ENCODE data around the gene LAPTM5. TPM values are rescaled to one million over a fixed set of nuclear protein-coding genes. Genes with fewer than 3 reads are reported as not detected.

The LAPTM5 gene
- total and polyA plus RNA-seq, 2 of the 8 experiments (the other 6 are each of a cell fraction or from before 2014, with no cell fraction given), result 0.37 to 1.4 TPM

GRCh38 chr1:30798389-30799232 lies 41.0 kb upstream of the LAPTM5 start:
- H3K9me3 ChIP-seq (ENCODE audit: insufficient read depth in 2 of 2, low read depth in 1 of 2, low read length in 1 of 2), result no peaks in the 10 kb centered on the region
- no peak overlapping the region for H3K4me2 ChIP-seq (ENCODE audit: insufficient read depth in 1 of 2, low read depth in 2 of 2, low read length in 2 of 2)
- no peak for FAIRE-seq
- H2AK5ac ChIP-seq (ENCODE audit: low read depth, low read length), result no peak overlapping the region
- peak overlapping the region; percentile 27; the same call in 1 of the 2 replicates for H2BK12ac ChIP-seq (ENCODE audit: low read depth, low read length)
- no peak overlapping the region for H4K91ac ChIP-seq (replicated peaks; ENCODE audit: insufficient read length, low read length)
- H2BK5ac ChIP-seq (ENCODE audit: low read depth, low read length), result no peak overlapping the region
- ChIA-PET CTCF (ENCODE audit: partially characterized antibody) (interaction anchor here (0.8 to 38.1 kb wide), 7 partner anchors 4 to 123 kb away, joined by 3 to 1519 read pairs (median 164); partner anchors contain the start of gene SDC3), POLR2A (ENCODE audit: partially characterized antibody) (interaction anchor here (0.8 kb wide), 1 partner anchor 111 kb away, joined by 4 read pairs; no protein-coding TSS in a partner anchor)
- H2BK15ac ChIP-seq (ENCODE audit: low read length), result no peak overlapping the region; the same call in 1 of the 2 replicates
- no peak overlapping the region for H2BK20ac ChIP-seq (ENCODE audit: low read length)
- H3K4ac ChIP-seq (replicated peaks; ENCODE audit: insufficient read length, low read depth, low read length), result no peak overlapping the region
- no peak overlapping the region for H2BK120ac ChIP-seq (replicated peaks; ENCODE audit: low read depth, low read length)
- no peaks in the 10 kb centered on the region for H3K79me2 ChIP-seq (ENCODE audit: control insufficient read depth in 1 of 2, insufficient read depth in 2 of 2, low read length in 2 of 2)
- H4K8ac ChIP-seq (ENCODE audit: extremely low read depth, insufficient read depth, low read length), result no peak overlapping the region
- no peak overlapping the region for H3K23ac ChIP-seq (ENCODE audit: insufficient read length)
- no peak overlapping the region for H3K9ac ChIP-seq (replicated peaks in 1 of 4; ENCODE audit: extremely low read depth in 1 of 4, low read depth in 3 of 4, low read length in 3 of 4)
- H3K56ac ChIP-seq (replicated peaks; ENCODE audit: insufficient read length, low read depth, low read length), result no peak overlapping the region
- H3K18ac ChIP-seq (ENCODE audit: extremely low read depth, low read length), result no peak overlapping the region
- H2AFZ ChIP-seq (ENCODE audit: low read length), result no peak overlapping the region
- peaks cover 0 to 9% (median 1%) of the 10 kb centered on the region in 4 experiments; a peak in 5 of 7 replicates for H3K4me1 ChIP-seq (replicated peaks in 1 of 4; ENCODE audit: control insufficient read depth in 3 of 4, insufficient read depth in 4 of 4, low read length in 3 of 4)
- H3K27me3 ChIP-seq (replicated peaks in 1 of 4; ENCODE audit: control insufficient read depth in 3 of 4, extremely low read depth in 1 of 4, insufficient read depth in 3 of 4, low read length in 3 of 4), result peaks cover 0 to 6% (median 2%) of the 10 kb centered on the region in 4 experiments; a peak in 2 of 7 replicates
- no peaks in the 10 kb centered on the region for H3K79me1 ChIP-seq (ENCODE audit: low read depth, low read length)
- no peak overlapping the region for H3K4me3 ChIP-seq (ENCODE audit: extremely low read depth in 1 of 4, insufficient read depth in 2 of 4, low read depth in 3 of 4, low read length in 4 of 4)
- H3K23me2 ChIP-seq (ENCODE audit: low read depth, low read length), result no peaks in the 10 kb centered on the region; the same call in 1 of the 2 replicates
- H4K5ac ChIP-seq (ENCODE audit: insufficient read length, low read depth, low read length), result no peak overlapping the region
- H3K27ac ChIP-seq (ENCODE audit: low read depth, low read length), result no peak overlapping the region
- no peaks in the 10 kb centered on the region for H3K36me3 ChIP-seq (ENCODE audit: control insufficient read depth in 2 of 4, insufficient read depth in 4 of 4, low read length in 3 of 4)
- WGBS, 2 experiments (ENCODE audit: extremely low coverage in 1 of 2, insufficient coverage in 1 of 2, insufficient read length in 1 of 2, insufficient replicate concordance in 2 of 2, low coverage in 1 of 2, low lambda C conversion rate in 2 of 2, missing lambda C conversion rate in 1 of 2), result 90% methylated on average over 9 of the region's 9 CpGs; no CpG with 5 or more reads in 1 of the 2 experiments
- H4K20me1 ChIP-seq (replicated peaks in 1 of 2; ENCODE audit: control insufficient read depth in 1 of 2, insufficient read depth in 2 of 2, low read length in 2 of 2), result no peaks in the 10 kb centered on the region
- no peak overlapping the region for H3K14ac ChIP-seq (ENCODE audit: insufficient read length)
- no peak for TF ChIP-seq RNF2 (IDR thresholded peaks at IDR 0.05; ENCODE audit: borderline replicate concordance, low read depth, low read length, missing control alignments, poor library complexity, severe bottlenecking)
- no peak for TF ChIP-seq TAF1 (IDR thresholded peaks at IDR 0.05; ENCODE audit: low read depth, low read length)
- no peak for TF ChIP-seq E2F6 (IDR thresholded peaks at IDR 0.05)
- no peak for TF ChIP-seq JUN (IDR thresholded peaks at IDR 0.05; ENCODE audit: low read depth, low read length)
- no peak for DNase-seq (ENCODE audit: low read depth in 1 of 2, low spot score in 2 of 2)
